GM19328 (cell line): ENCODE results near the gene TMA7B.
"Not testable (repeated sequence)": the region's sequence is repeated elsewhere in the genome, so short reads cannot be mapped to it uniquely, and the experiment has no call there.

Source experiments
- ATAC-seq: cut with Tn5 transposase; IDR thresholded peaks from one replicate; pipeline ENCODE4 v1.9.1; 2021; ENCODE audit warnings: mild to moderate bottlenecking, moderate library complexity; ENCODE audit not compliant: unreplicated experiment

Gene TMA7B

DNA sequence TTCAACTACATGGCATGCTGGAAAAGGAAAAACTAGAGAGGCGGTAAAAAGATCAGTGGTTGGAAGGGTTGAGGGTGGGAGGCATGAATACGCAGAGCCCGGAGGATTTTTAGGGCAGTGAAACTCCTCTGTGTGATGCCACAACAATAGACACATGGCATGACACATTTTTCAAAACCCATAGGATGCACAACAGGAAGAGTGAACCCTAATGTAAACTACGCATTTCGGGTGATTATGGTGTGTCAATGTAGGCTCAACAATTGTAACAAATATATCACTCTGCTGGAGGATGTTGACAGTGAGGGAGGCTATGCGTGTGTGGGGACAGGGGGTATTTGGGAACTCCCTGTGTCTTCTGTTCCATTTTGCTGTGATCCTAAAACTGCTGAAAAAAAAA is 18.9 kb downstream of the TMA7B start:
- no peak for ATAC-seq

DNA sequence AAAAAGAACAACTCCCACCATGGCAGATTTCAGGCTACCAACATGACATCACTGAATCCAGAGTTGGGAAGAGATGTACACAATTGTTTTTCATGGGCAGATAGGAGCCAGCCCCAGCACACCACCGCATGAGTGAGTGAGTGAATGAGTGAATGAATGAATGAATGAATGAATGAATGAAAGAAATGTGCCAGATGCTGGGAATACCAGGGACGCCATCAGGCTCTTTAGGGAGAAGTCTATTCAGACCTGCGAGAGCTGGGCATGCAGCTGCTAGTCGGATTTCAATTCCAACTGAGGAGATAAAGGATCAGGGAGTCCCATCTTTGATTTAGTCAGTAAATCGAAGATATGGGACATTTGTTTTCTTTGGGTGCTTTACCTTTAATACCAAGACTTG is 19.3 kb downstream of the TMA7B start:
- ATAC-seq, result no peak

DNA sequence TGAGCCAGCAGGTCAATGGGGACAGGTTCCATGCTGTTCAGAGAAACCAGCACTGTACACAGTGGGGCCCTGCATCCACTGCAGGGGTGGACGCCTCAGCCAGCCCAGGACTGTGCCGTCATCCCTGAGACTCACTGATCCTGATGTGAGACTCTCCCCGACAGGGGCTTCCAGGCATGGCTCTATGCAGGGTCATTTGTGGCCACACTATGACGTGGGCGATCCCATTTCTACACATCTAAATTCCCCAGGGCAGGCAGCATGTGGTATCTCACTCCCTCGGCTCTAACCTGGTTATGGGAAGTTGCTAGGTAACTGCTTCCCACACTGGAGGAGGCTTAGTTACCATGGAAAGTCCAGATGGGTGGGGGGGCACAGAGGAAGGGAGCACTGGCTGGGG is 20.4 kb downstream of the TMA7B start:
- no peak for ATAC-seq

DNA sequence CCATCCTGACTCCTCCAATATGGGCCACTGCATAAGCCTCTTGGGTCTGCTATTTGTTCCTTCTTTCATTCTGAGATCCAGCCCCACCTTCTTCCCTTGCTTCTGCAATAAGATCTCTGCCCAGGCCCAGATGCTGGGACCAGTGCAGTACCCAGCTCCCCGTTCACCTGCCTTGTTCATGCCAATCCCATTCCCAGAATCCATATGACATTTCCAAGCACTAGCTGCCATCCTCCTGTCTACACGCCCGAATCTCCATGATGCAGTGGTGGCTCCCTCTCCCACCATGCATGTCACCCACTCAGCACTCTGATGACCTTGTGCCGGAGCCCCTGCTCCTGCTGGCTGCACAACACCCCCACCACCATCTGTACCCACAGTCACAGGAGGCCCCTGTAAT is 23.1 kb downstream of the TMA7B start:
- ATAC-seq, result no peak

DNA sequence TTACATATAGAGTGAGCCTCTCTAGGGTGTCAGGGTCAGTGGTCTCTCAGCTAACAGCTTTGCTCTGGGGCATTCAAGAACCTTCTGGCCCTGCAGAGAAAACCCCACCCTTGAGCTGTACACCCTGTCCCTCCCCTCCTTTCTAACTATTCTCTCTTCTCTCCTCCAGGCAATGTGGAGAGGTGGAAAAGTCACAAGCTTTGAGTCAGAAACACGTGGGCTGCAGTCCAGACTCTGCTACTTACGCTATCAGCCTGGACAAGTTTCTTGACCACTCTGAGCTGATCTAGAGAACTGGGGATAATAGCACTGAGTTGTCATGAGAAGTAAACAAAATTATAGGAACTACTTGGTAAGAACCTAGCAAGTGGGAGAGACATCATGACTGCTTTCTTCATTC is 23.8 kb downstream of the TMA7B start:
- ATAC-seq, result no peak

DNA sequence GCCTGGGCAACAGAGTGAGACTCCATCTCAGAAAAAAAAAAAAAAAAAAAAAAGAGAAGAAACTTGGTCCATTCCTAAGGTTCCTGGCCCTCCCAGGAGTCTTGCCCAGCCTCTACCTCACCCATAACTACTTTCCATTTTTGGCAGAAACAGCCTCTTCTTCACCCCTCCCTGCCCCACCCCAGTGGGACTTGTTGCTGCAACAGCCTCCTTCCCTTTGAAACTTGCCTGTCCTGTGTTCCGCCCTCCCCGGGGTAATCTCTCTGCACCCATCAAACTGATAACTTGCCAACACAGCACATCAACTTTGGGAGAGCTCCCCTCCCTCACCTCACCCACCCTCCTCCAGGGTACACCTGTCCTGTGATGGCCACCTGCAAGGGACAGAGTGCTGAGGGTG is 24.5 kb downstream of the TMA7B start:
- no peak for ATAC-seq

DNA sequence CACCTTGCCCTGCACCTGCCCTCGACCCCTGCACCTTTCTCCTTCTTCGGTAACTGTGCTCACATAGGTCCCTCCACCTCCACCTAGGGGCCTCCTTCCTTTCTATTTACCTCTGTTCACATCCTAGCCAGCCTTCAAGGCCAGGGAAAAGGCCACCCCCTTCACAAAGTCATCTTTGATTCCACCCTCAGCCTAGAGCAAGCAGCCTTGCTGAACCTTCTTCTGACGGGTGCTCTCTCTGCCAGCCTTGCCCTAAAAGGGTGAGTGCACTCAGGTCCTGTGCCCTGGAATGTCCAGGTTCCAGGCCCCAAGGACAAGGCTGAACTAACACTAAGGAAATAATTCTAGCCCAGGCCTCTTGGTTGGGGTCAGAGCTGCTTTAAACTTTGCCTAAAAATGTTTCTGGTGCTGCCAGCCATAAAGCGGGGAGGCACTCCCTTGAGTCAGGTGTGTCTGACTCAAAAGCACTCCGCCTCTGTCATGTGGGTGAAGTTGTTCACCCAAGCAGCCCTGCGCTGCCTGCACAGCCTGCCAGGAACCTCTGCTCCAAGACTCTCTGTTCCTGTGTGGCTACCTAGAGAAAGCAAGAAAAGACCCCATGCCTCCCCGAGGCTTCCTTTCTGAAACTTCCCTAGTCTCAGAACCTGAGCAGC is 25.3 kb downstream of the TMA7B start:
- ATAC-seq, result no peak

DNA sequence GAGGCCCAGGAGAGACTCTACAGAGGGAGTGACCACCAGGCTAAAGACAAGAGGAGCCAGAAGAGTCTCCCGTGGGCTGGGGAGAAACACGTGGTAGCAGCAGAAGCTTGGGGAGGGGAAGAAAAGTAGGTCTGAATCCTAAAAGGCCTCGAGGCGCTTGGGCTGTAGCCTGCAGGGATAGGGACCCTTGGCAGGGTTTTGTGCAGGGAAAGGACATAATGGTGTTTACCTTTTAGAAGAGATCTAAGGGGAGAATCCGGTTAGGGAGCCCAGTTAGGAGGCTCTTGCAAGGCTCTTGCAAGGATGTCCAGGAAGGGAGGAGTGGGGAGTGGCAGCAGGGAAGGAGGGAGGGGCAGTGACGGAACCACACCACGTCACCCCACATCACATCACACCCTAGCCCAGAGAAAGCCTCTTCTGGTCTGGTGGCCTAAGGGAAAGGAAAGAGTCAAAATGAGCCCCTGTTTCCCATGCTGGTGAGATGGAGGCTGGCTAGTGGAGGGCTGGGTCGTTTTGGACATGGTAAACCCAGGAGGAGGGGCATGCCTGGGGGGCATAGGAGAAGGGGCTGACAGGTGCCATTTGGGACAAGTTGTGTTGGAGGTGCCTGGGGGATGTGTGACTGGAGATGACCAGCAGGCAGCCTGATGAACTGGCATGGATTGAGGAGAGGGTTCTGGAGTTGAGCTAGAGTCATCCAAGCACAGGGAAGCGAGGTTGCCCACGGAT is 28.4 kb downstream of the TMA7B start:
- ATAC-seq, result no peak

DNA sequence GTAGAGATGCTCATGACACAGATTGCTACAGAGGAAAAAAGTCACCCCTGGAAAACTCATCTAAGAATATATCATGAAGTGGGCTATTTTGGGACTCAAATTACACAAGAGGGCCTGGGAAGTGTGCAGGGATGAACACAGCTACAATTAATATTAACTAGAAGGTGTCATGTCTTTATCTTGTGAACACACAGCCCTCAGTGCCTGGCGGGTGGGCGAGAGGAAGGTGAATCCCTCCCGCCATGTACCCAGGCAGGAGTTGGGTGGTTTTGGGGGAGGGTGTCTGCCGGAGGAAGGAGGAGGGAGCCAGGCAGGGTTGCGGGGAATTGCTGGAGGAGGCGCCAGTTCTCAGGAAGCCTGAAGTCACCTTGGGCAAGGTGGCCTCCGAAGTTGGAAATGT is 29.4 kb downstream of the TMA7B start:
- no peak for ATAC-seq

DNA sequence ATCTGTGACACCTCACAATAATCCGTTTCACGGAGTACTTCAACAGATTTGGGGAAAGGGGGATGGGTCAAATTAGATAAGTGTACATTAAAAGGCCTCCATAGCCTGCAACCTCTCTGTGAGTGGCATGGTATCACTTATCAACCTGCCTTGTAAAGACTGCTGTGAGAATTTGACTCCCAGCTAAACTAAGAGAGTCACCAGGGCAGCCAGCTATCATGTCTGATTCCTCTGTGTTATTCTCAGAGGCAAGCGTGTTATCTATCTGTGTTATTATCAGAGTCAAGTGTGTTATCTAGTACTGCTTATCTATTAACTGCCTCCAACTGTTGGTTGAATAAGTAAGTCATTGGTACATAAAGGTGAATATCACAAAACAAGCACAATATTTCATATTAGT is 30.5 kb downstream of the TMA7B start:
- ATAC-seq, result no peak

DNA sequence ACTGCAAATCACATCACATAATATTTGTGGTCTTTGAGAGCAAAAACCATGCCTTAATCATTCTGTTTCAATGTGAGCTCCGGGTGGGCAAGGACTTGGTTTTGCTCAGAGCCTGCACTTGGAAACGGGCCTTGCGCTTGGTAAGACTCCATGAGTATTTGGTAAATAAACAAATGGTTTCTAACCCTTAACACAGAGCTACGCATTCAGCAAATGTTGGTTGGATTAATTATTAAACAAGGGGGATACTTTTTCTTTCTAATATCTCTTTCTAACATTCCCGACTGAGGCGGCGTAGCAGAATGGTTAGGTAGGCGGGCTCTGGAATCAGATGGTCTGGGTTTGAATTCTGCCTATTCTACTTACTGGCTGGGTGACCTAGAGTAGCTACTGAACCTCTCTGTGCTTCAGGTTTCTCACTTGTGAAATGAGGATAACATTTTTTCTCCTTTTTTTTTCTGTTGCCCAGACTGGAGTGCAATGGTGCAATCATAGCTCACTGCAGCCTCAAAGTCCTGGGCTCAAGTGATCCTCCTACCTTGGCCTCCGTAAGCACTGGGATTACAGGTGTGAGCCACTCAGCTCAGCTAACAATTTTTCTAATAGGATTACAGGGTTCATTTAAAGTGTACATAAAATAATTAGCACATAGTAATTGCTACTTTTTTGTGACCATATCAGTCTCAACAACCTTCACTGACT is 31.1 kb downstream of the TMA7B start:
- ATAC-seq, result no peak

DNA sequence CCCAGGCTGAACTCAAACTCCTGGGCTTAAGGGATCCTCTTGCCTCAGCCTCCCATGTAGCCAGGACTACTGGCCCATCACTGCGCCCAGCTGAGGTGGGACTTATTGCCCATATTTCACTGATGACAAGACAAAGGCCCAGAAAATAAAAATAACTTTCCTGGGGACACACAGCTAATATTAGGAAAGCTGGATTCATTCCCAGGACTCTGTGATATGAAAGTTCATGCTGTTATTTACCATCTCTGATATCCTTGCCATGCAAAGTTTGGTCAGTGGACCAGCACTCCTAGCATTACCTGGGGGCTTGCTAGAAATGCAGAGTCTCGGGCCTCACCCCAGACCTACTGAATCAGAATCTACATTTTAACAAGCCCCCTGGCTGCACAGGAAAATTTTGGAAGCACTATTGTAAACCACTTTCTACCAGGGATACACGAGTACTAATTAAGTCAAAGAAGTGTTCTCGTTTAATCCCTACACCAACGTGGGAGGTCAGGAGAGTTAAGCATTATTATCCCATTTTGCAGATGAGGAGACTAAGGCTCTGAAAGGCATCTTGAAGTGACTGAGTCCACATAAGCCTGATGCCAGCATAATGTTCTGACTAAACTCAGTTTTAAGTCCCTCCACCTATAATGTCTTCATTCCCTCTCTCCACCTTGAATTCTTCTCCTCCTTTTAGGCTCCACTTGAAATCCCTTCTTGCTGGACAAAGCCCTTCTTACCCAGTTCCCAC is 32.1 kb downstream of the TMA7B start:
- no peak for ATAC-seq

DNA sequence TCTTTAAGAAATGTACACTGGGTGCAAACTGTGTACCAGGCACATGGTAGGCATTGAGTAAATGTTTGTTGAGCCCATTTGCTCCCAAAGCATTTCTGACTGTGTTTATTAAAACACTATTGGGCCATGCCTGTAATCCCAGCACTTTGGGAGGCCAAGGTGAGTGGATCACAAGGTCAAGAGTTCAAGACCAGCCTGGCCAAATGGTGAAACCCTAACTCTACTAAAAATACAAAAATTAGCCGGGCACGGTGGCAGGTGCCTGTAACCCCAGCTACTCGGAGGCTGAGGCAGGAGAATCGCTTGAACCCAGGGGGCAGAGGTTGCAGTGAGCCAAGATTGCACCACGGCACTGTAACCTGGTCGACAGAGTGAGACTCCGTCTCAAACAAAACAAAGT is 32.7 kb downstream of the TMA7B start:
- not testable (repeated sequence) for ATAC-seq

DNA sequence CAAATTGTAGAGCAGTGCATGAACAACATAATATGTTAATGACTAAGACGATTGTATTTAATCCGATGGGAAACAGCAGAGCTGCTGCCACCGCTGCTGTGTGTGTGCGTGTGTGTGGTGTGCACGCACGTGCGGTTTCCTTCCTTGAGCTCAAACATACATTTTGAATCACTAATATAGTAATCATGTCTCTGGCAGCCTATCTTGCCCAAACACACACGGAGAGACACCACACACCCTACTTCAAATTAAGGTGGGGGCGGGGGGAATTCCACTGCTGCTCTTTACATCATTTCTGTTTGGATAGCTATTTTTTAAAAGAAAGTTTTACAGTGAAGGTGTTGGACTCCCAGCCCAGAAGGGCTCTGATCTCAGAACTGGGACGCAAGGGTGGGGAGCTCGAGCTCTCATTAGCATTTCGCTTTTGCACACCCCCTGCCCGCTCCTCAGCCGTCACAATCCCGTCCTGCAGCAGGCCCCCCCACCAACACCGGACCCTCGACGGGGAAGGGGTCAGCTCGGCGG is 33.9 kb downstream of the TMA7B start:
- ATAC-seq, result no peak

DNA sequence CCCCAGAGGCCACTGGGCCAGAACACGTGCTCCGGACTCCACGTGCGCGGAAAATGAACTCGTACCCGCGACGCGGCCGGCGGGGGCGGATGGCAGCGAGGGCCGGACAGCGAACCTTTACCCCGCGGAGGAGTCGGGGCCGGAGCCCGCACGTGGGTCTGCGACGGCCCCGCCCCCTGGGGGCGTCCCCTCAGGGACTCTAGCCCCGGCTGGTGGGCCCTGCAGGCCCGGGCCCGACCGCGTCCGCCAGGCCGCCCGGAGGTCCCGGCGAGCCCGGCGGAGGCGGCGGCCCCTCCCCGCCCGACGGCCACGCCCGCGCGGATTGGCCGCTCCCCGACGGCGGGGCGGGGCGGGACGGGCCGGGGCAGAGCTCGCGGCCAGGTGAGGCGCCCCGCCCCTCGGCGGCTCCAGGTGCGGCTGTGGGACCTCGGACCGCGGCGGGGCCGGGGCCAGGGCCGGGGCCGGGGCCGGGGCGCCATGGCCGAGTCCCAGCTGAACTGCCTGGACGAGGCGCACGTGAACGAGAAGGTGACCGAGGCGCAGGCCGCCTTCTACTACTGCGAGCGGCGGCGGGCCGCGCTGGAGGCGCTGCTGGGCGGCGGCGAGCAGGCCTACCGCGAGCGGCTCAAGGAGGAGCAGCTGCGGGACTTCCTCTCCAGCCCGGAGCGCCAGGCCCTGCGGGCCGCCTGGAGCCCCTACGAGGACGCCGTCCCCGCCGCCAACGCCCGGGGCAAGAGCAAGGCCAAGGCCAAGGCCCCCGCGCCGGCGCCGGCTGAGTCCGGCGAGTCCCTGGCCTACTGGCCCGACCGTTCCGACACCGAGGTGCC is 34.6 kb downstream of the TMA7B start, which contains the start of gene FAM83F:
Gene FAM83F, plus strand, starts transcription at position 389 of the 827 bp plus-strand sequence. Its CDS starts 89 bp downstream, at position 478.
- no peak for ATAC-seq

DNA sequence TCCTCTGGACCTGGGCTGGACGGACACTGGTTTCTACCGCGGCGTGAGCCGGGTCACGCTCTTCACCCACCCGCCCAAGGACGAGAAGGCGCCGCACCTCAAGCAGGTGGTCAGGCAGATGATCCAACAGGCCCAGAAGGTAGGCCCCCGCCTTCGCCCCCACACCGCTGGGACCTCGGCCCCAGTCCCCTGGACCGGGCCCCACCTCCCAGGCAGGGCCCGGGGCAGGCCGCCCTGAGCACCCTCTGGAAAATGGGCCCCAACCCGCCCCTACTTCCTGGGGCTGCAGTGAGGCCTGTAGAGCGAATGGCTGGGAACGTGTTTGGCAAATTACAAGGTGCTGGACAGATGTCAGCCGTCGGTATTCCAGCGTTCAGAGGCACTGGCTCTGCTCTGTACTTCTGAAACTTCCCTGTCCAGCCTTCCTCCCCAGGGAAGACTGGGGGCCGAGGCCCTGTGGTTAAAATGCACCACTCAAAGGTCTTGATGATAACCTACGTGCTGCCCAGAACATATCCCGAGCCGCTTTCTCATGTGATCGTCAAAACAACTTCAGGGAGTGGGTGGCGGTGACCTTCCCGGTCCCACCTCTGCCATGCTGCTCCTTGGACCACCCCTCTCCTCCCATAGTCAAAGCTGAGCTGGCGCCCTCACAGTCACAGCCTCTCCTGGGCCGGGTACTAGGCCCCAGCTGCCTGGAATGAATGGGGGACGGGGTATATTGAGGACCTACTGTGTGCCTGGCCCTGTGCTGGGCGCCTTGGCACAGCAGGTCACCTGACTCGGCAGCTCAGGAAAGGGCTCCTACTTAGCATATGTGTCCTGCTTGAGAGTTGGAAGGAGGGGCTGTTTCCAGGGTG is 35.4 kb downstream of the TMA7B start:
- no peak for ATAC-seq

DNA sequence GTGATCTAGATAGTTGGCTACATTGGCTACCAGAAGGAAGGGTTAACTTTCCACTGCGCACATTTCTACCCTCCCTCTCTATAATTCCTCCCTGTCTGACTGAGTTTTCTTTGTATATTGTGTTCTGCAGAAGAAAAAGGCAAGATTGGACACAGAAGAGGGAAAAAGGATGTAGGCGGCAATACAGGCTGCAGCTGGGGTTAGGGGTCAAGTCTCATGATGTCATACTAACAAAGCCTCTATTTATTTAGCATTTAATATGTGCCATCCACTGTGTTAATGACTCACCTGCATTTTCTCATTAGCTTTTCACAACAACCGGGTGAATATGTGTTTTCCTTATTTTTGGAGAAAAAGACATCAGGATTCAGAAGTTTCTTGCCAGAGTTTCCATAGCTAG is 36.5 kb downstream of the TMA7B start:
- no peak for ATAC-seq

DNA sequence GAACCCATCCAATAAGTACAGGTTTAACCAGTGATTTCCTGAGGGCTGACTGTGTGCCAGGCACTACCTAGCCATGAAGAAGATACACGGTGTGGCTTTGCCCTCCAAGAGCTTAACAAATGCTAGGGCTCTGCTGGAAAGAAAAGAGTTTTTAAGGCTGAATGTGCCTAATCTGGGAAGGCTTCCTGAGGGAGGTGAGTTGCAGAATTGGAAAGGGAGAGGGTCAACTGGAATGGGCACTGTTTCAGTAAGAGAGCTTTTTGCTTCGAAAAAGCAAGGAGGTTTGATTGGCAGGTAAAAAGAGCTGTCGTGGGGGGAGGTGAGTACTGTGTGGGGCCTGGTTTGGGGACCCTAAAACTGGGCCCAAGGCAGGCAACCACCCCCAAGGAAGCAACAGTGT is 37.2 kb downstream of the TMA7B start:
- no peak for ATAC-seq
